K562 (cell line): ENCODE results near the gene HDGFL2. TPM values are rescaled to one million over a fixed set of nuclear protein-coding genes. Genes with fewer than 3 reads are reported as not detected.

ENCODE experiments used
- ATAC-seq: fragments of 200-7000 bp; cut with Tn5 transposase; 3 replicates; pipeline ENCODE4 v1.9.1; 2020; ENCODE audit warnings: moderate library complexity
- BruUV-seq: library from RNA; stranded (reverse); fragments of 400-500 nt; replicated peaks from 2 replicates; lab custom pipeline; 2021; lab: Mats Ljungman, UMichigan
- CTCF ChIA-PET: fragments of 300-600 bp; formaldehyde crosslinking; extraction: SDS; loops from one replicate; lab custom pipeline; 2021; ENCODE audit warnings: low intra/inter-chr PET ratio; lab: Yijun Ruan, JAX
- POLR2A ChIA-PET: fragments of 300-600, 350-650 bp; sonication (Branson Sonifier 250); formaldehyde crosslinking; extraction: SDS; loops from one replicate; lab custom pipeline; 2021; ENCODE audit warnings: antibody characterized with exemption, inconsistent platforms; lab: Yijun Ruan, JAX
- DNase-seq, 4 experiments: peaks; one replicate each; pipeline versions ENCODE4 v3.0.0 to v3.0.0-alpha.2; 2011 to 2018; ENCODE audit warnings: low spot score in 3 of 4, mixed read lengths in 3 of 4; ENCODE audit errors: extremely low read depth in 1 of 4
- FAIRE-seq: peaks from 2 replicates; lab custom pipeline; 2011; peaks lifted over from hg19 to GRCh38; lab: Jason Lieb, UNC
- H2AFZ ChIP-seq: 2 replicates; pipeline ENCODE4 v1.6.0; 2011; ENCODE audit warnings: low read depth, low read length, control low read depth, inconsistent platforms
- H3K27ac ChIP-seq: fragments of 200-600 bp; 3 replicates; pipeline ENCODE4 v1.8.0; 2011; ENCODE audit warnings: low read depth, mild to moderate bottlenecking, control low read depth, inconsistent platforms, low read length, moderate library complexity, mixed read lengths; ENCODE audit errors: extremely low read depth
- H3K27me3 ChIP-seq, 2 experiments: fragments of 300-600 bp in 1 of 2; 2 replicates in 1 of 2; 3 replicates in 1 of 2; pipeline versions ENCODE4 v1.6.0 to v1.8.0; 2011; ENCODE audit warnings: inconsistent platforms in 2 of 2, low read length in 2 of 2, mild to moderate bottlenecking in 1 of 2, mixed read lengths in 1 of 2, moderate library complexity in 1 of 2; ENCODE audit not compliant: control insufficient read depth in 2 of 2, insufficient read depth in 2 of 2
- H3K36me3 ChIP-seq: fragments of 300-600 bp; 3 replicates; pipeline ENCODE4 v1.8.0; 2011; ENCODE audit warnings: mild to moderate bottlenecking, low read length, inconsistent platforms; ENCODE audit not compliant: control insufficient read depth, insufficient read depth
- H3K4me1 ChIP-seq, 2 experiments: fragments of 200-600 bp in 1 of 2; replicated peaks in 1 of 2; 2 replicates in 1 of 2; 3 replicates in 1 of 2; pipeline versions ENCODE4 v1.5.1 to v1.8.0; 2011; ENCODE audit warnings: inconsistent platforms in 2 of 2, low read length in 2 of 2, mild to moderate bottlenecking in 1 of 2, mixed read lengths in 1 of 2, moderate library complexity in 1 of 2; ENCODE audit not compliant: control insufficient read depth in 2 of 2, insufficient read depth in 2 of 2
- H3K4me2 ChIP-seq: 2 replicates; pipeline ENCODE4 v1.6.1; 2011; ENCODE audit warnings: low read length, control low read depth, inconsistent platforms, mixed read lengths; ENCODE audit not compliant: insufficient read depth
- H3K4me3 ChIP-seq: fragments of 200-600 bp; sonication (generic), shearing (Covaris generic); 2 replicates; pipeline ENCODE4 v1.5.1; 2016; ENCODE audit warnings: control low read depth, inconsistent platforms
- H3K79me2 ChIP-seq: fragments of 200-600 bp; 3 replicates; pipeline ENCODE4 v1.8.0; 2011; ENCODE audit warnings: low read length, inconsistent platforms; ENCODE audit not compliant: control insufficient read depth, insufficient read depth
- H3K9ac ChIP-seq, 2 experiments: 2 replicates each; pipeline versions ENCODE4 v1.6.0 to v1.6.1; 2011; ENCODE audit warnings: low read depth in 2 of 2, low read length in 2 of 2, control low read depth in 1 of 2, inconsistent platforms in 1 of 2, mild to moderate bottlenecking in 1 of 2, mixed read lengths in 1 of 2; ENCODE audit not compliant: insufficient read depth in 1 of 2
- H3K9me1 ChIP-seq: one replicate; pipeline ENCODE4 v1.6.0; 2011; ENCODE audit warnings: inconsistent platforms, mild to moderate bottlenecking, low read length, moderate library complexity; ENCODE audit not compliant: control insufficient read depth, insufficient read depth
- H3K9me3 ChIP-seq: replicated peaks from 2 replicates; pipeline ENCODE4 v1.5.1; 2011; ENCODE audit warnings: low read depth, low read length, inconsistent platforms; ENCODE audit not compliant: control insufficient read depth, insufficient read depth
- H4K20me1 ChIP-seq: replicated peaks from 2 replicates; pipeline ENCODE4 v1.6.1; 2011; ENCODE audit warnings: low read length, inconsistent platforms, mixed read lengths; ENCODE audit not compliant: control insufficient read depth, insufficient read depth
- BRF1 ChIP-seq: IDR thresholded peaks from 3 replicates; pipeline ENCODE4 v1.6.1; 2011; ENCODE audit warnings: borderline replicate concordance, mild to moderate bottlenecking; ENCODE audit not compliant: insufficient read length; ENCODE audit errors: extremely low read depth
- HNRNPL ChIP-seq: fragments of 200-400 bp; formaldehyde crosslinking; IDR thresholded peaks from 2 replicates; pipeline ENCODE4 v1.6.1; 2017; ENCODE audit warnings: low read depth, mild to moderate bottlenecking, low read length
- SMAD1 ChIP-seq: fragments of 150-350 bp; IDR thresholded peaks from 2 replicates; pipeline ENCODE4 v1.6.1; 2014; ENCODE audit warnings: low read length, low read depth; ENCODE audit not compliant: partially characterized antibody
- TCF3 ChIP-seq: sonication (generic); formaldehyde crosslinking; IDR thresholded peaks from 2 replicates; pipeline ENCODE4 v1.4.0; 2020; ENCODE audit warnings: mild to moderate bottlenecking, missing genetic modification reagents
- TGIF2 ChIP-seq: sonication (generic); formaldehyde crosslinking; IDR thresholded peaks from 2 replicates; pipeline ENCODE4 v1.8.1; 2022; ENCODE audit warnings: mild to moderate bottlenecking, missing genetic modification reagents, moderate library complexity
- U2AF1 ChIP-seq: fragments of 200-400 bp; formaldehyde crosslinking; optimal IDR thresholded peaks from 2 replicates; pipeline ENCODE3; 2017; ENCODE audit warnings: mild to moderate bottlenecking, low read depth, low read length, moderate library complexity
- ZBTB33 ChIP-seq: sonication (generic); formaldehyde crosslinking; IDR thresholded peaks from 2 replicates; pipeline ENCODE4 v1.8.1; 2023; ENCODE audit warnings: mild to moderate bottlenecking, missing genetic modification reagents
- ZBTB5 ChIP-seq: fragments of 450-650 bp; IDR thresholded peaks from 2 replicates; pipeline ENCODE4 v1.6.1; 2017; ENCODE audit warnings: antibody characterized with exemption
- ZKSCAN8 ChIP-seq: fragments of 200-800 bp; sonication (Bioruptor generic); IDR thresholded peaks from 2 replicates; pipeline ENCODE4 v1.6.1; 2016; ENCODE audit warnings: missing genetic modification characterization, missing compliant biosample characterization
- WGBS: fragments of 100-300 bp; shearing (Covaris generic); methylation state at CpG from one replicate; pipeline ENCODE4 v1.1.6; 2016; ENCODE audit warnings: low coverage, mixed read lengths; ENCODE audit not compliant: insufficient coverage; ENCODE audit errors: missing lambda C conversion rate; 5-methylcytosine and 5-hydroxymethylcytosine counted together
- in situ Hi-C: fragments of 300-500 bp; cut with MboI; formaldehyde crosslinking; loops from 4 replicates; pipeline ENCODE4 v1.15.0; 2018; ENCODE audit warnings: inconsistent platforms, mixed read lengths
- intact Hi-C: fragments of 100-400 bp; cut with micrococcal nuclease; formaldehyde crosslinking; loops from 2 replicates; pipeline ENCODE4 v1.14.2; 2022
- polyA plus RNA-seq, 8 experiments: library from polyadenylated mRNA; depleted of rRNA in 4 of 8; stranded (reverse) in 5 of 8; unstranded in 3 of 8; fragments of >200 nt; fragmentation: Nextera tagmentation in 2 of 8; fragmentation: Illumina TruSeq in 1 of 8; extraction: Ambion mirVana in 2 of 8; extraction: Trizol in 1 of 8; gene quantifications; 2 replicates each; pipeline versions ENCODE4 v1.2.1 to v1.2.3, GENCODE V29; 2011 to 2014; ENCODE audit warnings: inconsistent platforms in 1 of 8, missing spikeins in 1 of 8
- total RNA-seq, 7 experiments: library from RNA; depleted of rRNA in 6 of 7; stranded (reverse); fragments of >200 nt in 6 of 7; fragmentation: Illumina TruSeq in 2 of 7; extraction: Trizol in 2 of 7; gene quantifications; 2 replicates each; pipeline versions ENCODE4 v1.2.1 to v1.2.3, GENCODE V29; 2011 to 2021; ENCODE audit warnings: low replicate concordance in 1 of 7
- TF ChIP-seq, protein P1 (sequence below), 2 experiments: fragments of 450-650 bp in 1 of 2; IDR thresholded peaks; 2 replicates each; pipeline ENCODE4 v1.6.1; 2011 to 2017; ENCODE audit warnings: low read depth in 2 of 2, antibody characterized with exemption in 1 of 2, borderline replicate concordance in 1 of 2, low read length in 1 of 2, mild to moderate bottlenecking in 1 of 2, mixed read lengths in 1 of 2; ENCODE audit not compliant: control insufficient read depth in 1 of 2

Gene HDGFL2
- total and polyA plus RNA-seq, 9 of the 15 experiments (the other 6 are each of a cell fraction or from before 2014, with no cell fraction given) = 0.13 to 61.7 (median 16.0) TPM

DNA sequence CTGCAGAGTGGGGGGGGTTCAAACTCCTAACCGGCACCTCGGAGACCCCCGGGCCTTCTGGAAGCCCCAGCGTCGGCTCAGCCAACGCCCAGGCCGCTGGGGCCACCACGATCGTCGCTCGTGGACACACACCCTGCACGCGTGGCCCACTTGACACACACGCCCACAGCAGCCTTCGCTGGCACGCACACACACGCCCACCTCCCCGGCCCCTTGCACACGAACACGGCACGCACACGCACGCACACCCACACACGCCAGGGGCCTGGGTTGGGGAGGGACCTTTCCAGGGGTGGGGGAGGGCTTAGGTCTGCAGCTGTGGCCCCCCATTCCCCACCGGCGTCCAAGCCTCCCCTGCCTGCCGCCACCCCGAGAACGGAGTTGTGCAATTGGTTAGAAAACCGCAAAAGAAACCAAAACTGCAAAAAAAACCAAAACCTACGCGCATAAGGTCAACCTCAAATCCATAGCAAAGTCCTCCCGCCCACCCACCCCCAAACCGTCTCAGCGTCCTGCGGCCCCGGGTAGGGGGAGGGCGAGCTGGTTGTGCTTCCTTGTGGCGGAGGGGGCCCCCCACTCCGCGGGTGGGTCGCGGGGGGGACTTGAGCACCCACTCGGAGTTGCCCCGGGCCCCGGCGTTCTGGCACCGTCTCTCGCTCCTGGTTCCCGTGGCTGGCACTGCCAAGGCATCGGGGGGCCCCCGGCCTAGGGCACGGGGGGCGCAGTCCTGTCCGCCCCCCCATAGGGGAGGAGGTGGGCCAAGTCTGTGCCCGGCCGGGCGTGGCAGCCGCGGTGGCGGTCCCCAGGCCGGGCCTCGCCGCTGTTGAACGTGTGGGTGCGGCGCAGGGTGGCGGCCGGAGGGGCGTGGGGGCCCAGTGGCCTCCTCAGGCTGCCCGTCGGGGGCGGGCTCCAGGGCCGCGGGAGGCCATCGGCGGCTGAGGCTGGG, 71.1 kb downstream of the HDGFL2 start:
- peaks cover 29% of the 10 kb centered on the region; the same call in 2 of the 3 replicates for H3K79me2 ChIP-seq
- H4K20me1 ChIP-seq = no peaks in the 10 kb centered on the region
- no peaks in the 10 kb centered on the region for H3K27me3 ChIP-seq
- peaks cover 5% of the 10 kb centered on the region; the same call in 1 of the 3 replicates for H3K36me3 ChIP-seq
- in situ Hi-C loops (no loop called here), intact Hi-C loops (no loop called here)
- 93% methylated on average over 13 of the region's 77 CpGs for WGBS
- no peak overlapping the region for H2AFZ ChIP-seq
- CTCF ChIA-PET = no interaction called here
- no peak overlapping the region for H3K4me3 ChIP-seq
- H3K9me1 ChIP-seq = no peaks in the 10 kb centered on the region
- H3K4me2 ChIP-seq = no peak overlapping the region
- POLR2A ChIA-PET = no interaction called here
- H3K4me1 ChIP-seq = peaks cover 14 to 43% of the 10 kb centered on the region in 2 experiments; a peak in 4 of 5 replicates
- no peak overlapping the region for H3K27ac ChIP-seq
- BruUV-seq = no TSS peak
- FAIRE-seq = no peak
- H3K9me3 ChIP-seq = no peaks in the 10 kb centered on the region
- no peak for ATAC-seq
- DNase-seq = no peak
- H3K9ac ChIP-seq = peak overlapping the region in 1 of 2 experiments; percentile 23; a peak in 1 of 4 replicates
- no peak for TF ChIP-seq TCF3 (CRISPR knock-in tag)
- no peak for TF ChIP-seq TGIF2 (CRISPR knock-in tag)
- TF ChIP-seq ZBTB5 = no peak
- TF ChIP-seq BRF1 = no peak
- TF ChIP-seq, protein P1, sequence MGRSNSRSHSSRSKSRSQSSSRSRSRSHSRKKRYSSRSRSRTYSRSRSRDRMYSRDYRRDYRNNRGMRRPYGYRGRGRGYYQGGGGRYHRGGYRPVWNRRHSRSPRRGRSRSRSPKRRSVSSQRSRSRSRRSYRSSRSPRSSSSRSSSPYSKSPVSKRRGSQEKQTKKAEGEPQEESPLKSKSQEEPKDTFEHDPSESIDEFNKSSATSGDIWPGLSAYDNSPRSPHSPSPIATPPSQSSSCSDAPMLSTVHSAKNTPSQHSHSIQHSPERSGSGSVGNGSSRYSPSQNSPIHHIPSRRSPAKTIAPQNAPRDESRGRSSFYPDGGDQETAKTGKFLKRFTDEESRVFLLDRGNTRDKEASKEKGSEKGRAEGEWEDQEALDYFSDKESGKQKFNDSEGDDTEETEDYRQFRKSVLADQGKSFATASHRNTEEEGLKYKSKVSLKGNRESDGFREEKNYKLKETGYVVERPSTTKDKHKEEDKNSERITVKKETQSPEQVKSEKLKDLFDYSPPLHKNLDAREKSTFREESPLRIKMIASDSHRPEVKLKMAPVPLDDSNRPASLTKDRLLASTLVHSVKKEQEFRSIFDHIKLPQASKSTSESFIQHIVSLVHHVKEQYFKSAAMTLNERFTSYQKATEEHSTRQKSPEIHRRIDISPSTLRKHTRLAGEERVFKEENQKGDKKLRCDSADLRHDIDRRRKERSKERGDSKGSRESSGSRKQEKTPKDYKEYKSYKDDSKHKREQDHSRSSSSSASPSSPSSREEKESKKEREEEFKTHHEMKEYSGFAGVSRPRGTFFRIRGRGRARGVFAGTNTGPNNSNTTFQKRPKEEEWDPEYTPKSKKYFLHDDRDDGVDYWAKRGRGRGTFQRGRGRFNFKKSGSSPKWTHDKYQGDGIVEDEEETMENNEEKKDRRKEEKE (IDR thresholded peaks at IDR 0.05; ENCODE audit: borderline replicate concordance in 1 of 2, control insufficient read depth in 1 of 2, low read depth in 2 of 2, low read length in 1 of 2) = no peak
- TF ChIP-seq HNRNPL = peak; percentile 73
- TF ChIP-seq SMAD1 = no peak
- no peak for TF ChIP-seq ZKSCAN8
- TF ChIP-seq ZBTB33 (CRISPR knock-in tag) = peak; percentile 46
- no peak for TF ChIP-seq U2AF1
